MCF 10A (cell line): ENCODE results near the gene PNISR. TPM values are rescaled to one million over a fixed set of nuclear protein-coding genes. Genes with fewer than 3 reads are reported as not detected.

Experiments
- BruUV-seq: library from RNA; stranded (reverse); fragments of 400-500 nt; replicated peaks from 2 replicates; lab custom pipeline; 2021; lab: Mats Ljungman, UMichigan
- CTCF ChIA-PET: fragments of 300-600 bp; sonication (Branson Sonifier 250); formaldehyde crosslinking; extraction: SDS; loops from one replicate; lab custom pipeline; 2021; ENCODE audit warnings: antibody characterized with exemption, inconsistent platforms; lab: Yijun Ruan, JAX
- POLR2A ChIA-PET: fragments of 300-600, 350-650 bp; sonication (Branson Sonifier 250); formaldehyde crosslinking; extraction: SDS; loops from one replicate; lab custom pipeline; 2020; ENCODE audit warnings: antibody characterized with exemption, inconsistent platforms; lab: Yijun Ruan, JAX
- DNase-seq: peaks from one replicate; pipeline ENCODE4 v3.0.0-alpha.2; 2018; ENCODE audit not compliant: unreplicated experiment
- H3K27ac Mint-ChIP-seq: one replicate; pipeline ENCODE4 v1.8.0; 2022; ENCODE audit warnings: mild to moderate bottlenecking, low read depth, mixed read lengths; ENCODE audit not compliant: unreplicated experiment
- H3K27me3 Mint-ChIP-seq: one replicate; pipeline ENCODE4 v1.8.0; 2022; ENCODE audit warnings: mixed read lengths; ENCODE audit not compliant: insufficient read depth, unreplicated experiment
- H3K36me3 Mint-ChIP-seq: one replicate; pipeline ENCODE4 v1.8.0; 2022; ENCODE audit warnings: mild to moderate bottlenecking, moderate library complexity, mixed read lengths; ENCODE audit not compliant: insufficient read depth, unreplicated experiment
- H3K4me1 Mint-ChIP-seq: one replicate; pipeline ENCODE4 v1.8.0; 2022; ENCODE audit warnings: mixed read lengths; ENCODE audit not compliant: insufficient read depth, unreplicated experiment
- H3K4me3 Mint-ChIP-seq: one replicate; pipeline ENCODE4 v1.8.0; 2022; ENCODE audit warnings: mild to moderate bottlenecking, moderate library complexity, mixed read lengths; ENCODE audit not compliant: unreplicated experiment
- H3K9me3 Mint-ChIP-seq: one replicate; pipeline ENCODE4 v1.8.0; 2022; ENCODE audit warnings: mixed read lengths; ENCODE audit not compliant: unreplicated experiment
- CTCF ChIP-seq: fragments of 200-600 bp; IDR thresholded peaks from one replicate; pipeline ENCODE4 v1.8.0; 2022; ENCODE audit warnings: antibody characterized with exemption, mild to moderate bottlenecking; ENCODE audit not compliant: unreplicated experiment
- intact Hi-C: fragments of 100-400 bp; cut with micrococcal nuclease; formaldehyde crosslinking; loops from 2 replicates; pipeline ENCODE4 v1.14.1; 2022
- total RNA-seq: library from RNA; stranded (reverse); gene quantifications from 2 replicates; pipeline ENCODE4 v1.2.3, GENCODE V29; 2022

The PNISR gene
- total RNA-seq, 1 experiment from 2014 or later, result 95.9 TPM

- H3K27ac Mint-ChIP-seq, result no peak overlapping the region
- POLR2A ChIA-PET, result interaction anchor here (1.2 kb wide), 1 partner anchor 29 kb away, joined by 3 read pairs; the partner anchor contains the start of gene FAXC
- H3K4me3 Mint-ChIP-seq, result no peak overlapping the region
These were observed 46.5 kb downstream of the PNISR start for GRCh38 chr6:99378636-99379035.

DNA sequence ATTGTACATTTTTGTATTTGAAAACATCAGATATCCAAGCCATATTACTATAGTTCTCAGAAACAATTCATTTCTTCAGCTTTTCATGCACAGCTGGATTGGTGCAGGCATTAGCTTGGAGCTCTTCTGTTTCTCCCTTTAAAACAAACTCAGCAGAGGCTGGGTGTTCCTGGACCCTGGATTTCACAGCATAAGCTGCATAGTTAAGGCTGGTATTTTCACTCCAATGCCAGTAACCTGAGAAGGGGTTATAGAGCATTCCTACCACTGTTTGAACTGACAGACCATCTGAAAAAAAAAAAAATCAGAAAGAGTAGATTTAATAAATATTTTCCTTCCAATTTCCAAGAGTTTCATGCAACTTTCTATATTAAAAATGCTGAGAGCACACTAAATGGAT is 55.6 kb downstream of the PNISR start:
- TF ChIP-seq CTCF, result no peak
- H3K4me3 Mint-ChIP-seq, result no peak overlapping the region
- ChIA-PET POLR2A (no interaction called here), CTCF (interaction anchor here (1.2 to 2.1 kb wide), 3 partner anchors 35 to 40 kb away, joined by 3 to 7 read pairs (median 4); no protein-coding TSS in a partner anchor)
- no TSS peak for BruUV-seq
- H3K9me3 Mint-ChIP-seq, result no peaks in the 10 kb centered on the region
- no peaks in the 10 kb centered on the region for H3K36me3 Mint-ChIP-seq
- no peaks in the 10 kb centered on the region for H3K4me1 Mint-ChIP-seq
- intact Hi-C loops, result no loop called here
- no peaks in the 10 kb centered on the region for H3K27me3 Mint-ChIP-seq
- no peak for DNase-seq
- H3K27ac Mint-ChIP-seq, result no peak overlapping the region

More at GRCh38 chr6:99378636-99379035, 46.5 kb downstream of the PNISR start:
- no peak for TF ChIP-seq CTCF
- H3K27me3 Mint-ChIP-seq, result no peaks in the 10 kb centered on the region
- DNase-seq, result no peak
- intact Hi-C loops, result no loop called here
- no TSS peak for BruUV-seq
- no peaks in the 10 kb centered on the region for H3K9me3 Mint-ChIP-seq
- CTCF ChIA-PET, result interaction anchor here (0.9 to 1.3 kb wide), 2 partner anchors 44 to 48 kb away, joined by 4 to 5 read pairs; no protein-coding TSS in a partner anchor
- H3K4me1 Mint-ChIP-seq, result no peaks in the 10 kb centered on the region
- H3K36me3 Mint-ChIP-seq, result no peaks in the 10 kb centered on the region

DNA sequence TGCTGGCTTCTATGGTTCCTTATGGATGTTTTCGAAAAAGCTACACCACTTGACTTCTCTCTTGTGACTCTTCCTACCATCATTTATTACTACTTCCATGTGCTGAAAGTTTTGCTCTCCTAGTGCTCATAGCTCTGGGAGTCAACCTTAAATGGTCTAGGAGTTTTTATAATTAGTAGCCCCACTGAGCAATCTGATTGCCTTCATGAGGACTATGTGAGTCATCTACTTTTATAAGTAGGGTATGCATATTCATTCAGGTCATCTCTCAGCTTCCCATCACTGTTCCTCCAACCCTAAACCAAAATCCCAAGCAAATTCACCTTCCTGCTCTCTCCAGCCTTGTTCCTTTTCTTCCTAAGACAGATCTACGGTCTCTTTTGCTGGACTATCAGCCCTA is 58.3 kb downstream of the PNISR start:
- BruUV-seq, result no TSS peak
- no peaks in the 10 kb centered on the region for H3K4me1 Mint-ChIP-seq
- POLR2A ChIA-PET, result interaction anchor here (1.0 kb wide), 1 partner anchor 27 kb away, joined by 4 read pairs; the partner anchor contains the start of gene COQ3
- no peaks in the 10 kb centered on the region for H3K9me3 Mint-ChIP-seq
- DNase-seq, result no peak
- intact Hi-C loops, result no loop called here
- H3K27me3 Mint-ChIP-seq, result peaks cover 7% of the 10 kb centered on the region
- CTCF ChIA-PET, result interaction anchor here (1.9 kb wide), 1 partner anchor 36 kb away, joined by 5 read pairs; no protein-coding TSS in a partner anchor
- H3K4me3 Mint-ChIP-seq, result no peak overlapping the region
- no peak overlapping the region for H3K27ac Mint-ChIP-seq
- no peaks in the 10 kb centered on the region for H3K36me3 Mint-ChIP-seq
- TF ChIP-seq CTCF, result no peak

- CTCF ChIA-PET, result interaction anchor here (0.7 kb wide), 1 partner anchor 49 kb away, joined by 3 read pairs; no protein-coding TSS in a partner anchor
- Mint-ChIP-seq H3K27ac (no peak overlapping the region), H3K36me3 (no peaks in the 10 kb centered on the region), H3K9me3 (no peaks in the 10 kb centered on the region), H3K27me3 (peaks cover 23% of the 10 kb centered on the region), H3K4me3 (no peak overlapping the region), H3K4me1 (no peaks in the 10 kb centered on the region)
- intact Hi-C loops, result no loop called here
- POLR2A ChIA-PET, result no interaction called here
- TF ChIP-seq CTCF, result no peak
- no peak for DNase-seq
- BruUV-seq, result no TSS peak
These were observed 61.1 kb downstream of the PNISR start for GRCh38 chr6:99364026-99364425.
